Liver (tissue), 9 donors: ENCODE measurements around the gene ST8SIA1. TPM values are rescaled to one million over a fixed set of nuclear protein-coding genes. Genes with fewer than 3 reads are reported as not detected.

Source experiments
- DNase-seq: peaks from one replicate; pipeline ENCODE4 v3.0.0-alpha.2; 2017; ENCODE audit warnings: low spot score
- H3K27ac ChIP-seq, 2 donors: one replicate each; pipeline ENCODE4 v1.7.0; 2013; ENCODE audit warnings: inconsistent platforms in 2 of 2, low read length in 2 of 2, control low read depth in 1 of 2, low read depth in 1 of 2, mild to moderate bottlenecking in 1 of 2
- H3K27me3 ChIP-seq, 4 donors: one replicate each; pipeline versions ENCODE4 v1.6.1 to v1.7.0; 2013; ENCODE audit warnings: low read length in 3 of 4, inconsistent platforms in 1 of 4, mild to moderate bottlenecking in 1 of 4, moderate library complexity in 1 of 4; ENCODE audit not compliant: control insufficient read depth in 4 of 4, insufficient read depth in 4 of 4
- H3K36me3 ChIP-seq, 4 donors: one replicate each; pipeline versions ENCODE4 v1.6.1 to v1.7.0; 2013; ENCODE audit warnings: low read length in 3 of 4, mild to moderate bottlenecking in 3 of 4, low read depth in 1 of 4, moderate library complexity in 1 of 4; ENCODE audit not compliant: control insufficient read depth in 4 of 4, insufficient read depth in 3 of 4
- H3K4me1 ChIP-seq, 4 donors: one replicate each; pipeline versions ENCODE4 v1.6.1 to v1.7.0; 2013; ENCODE audit warnings: low read length in 3 of 4, mild to moderate bottlenecking in 3 of 4, moderate library complexity in 1 of 4; ENCODE audit not compliant: control insufficient read depth in 4 of 4, insufficient read depth in 4 of 4
- H3K4me3 ChIP-seq, 3 donors: one replicate each; pipeline versions ENCODE4 v1.6.1 to v1.7.0; 2013; ENCODE audit warnings: low read length in 3 of 3, control low read depth in 1 of 3, low read depth in 1 of 3, mild to moderate bottlenecking in 1 of 3
- H3K9ac ChIP-seq, 2 donors: one replicate each; pipeline ENCODE4 v1.7.0; 2013; ENCODE audit warnings: low read length in 2 of 2, mild to moderate bottlenecking in 2 of 2, moderate library complexity in 2 of 2, control low read depth in 1 of 2, low read depth in 1 of 2
- H3K9me3 ChIP-seq, 4 donors: one replicate each; pipeline versions ENCODE4 v1.6.1 to v1.7.0; 2013; ENCODE audit warnings: low read length in 3 of 4; ENCODE audit not compliant: control insufficient read depth in 4 of 4
- FOXA1 ChIP-seq: IDR thresholded peaks from 2 replicates; pipeline ENCODE4 v1.6.1; 2016; ENCODE audit warnings: antibody characterized with exemption
- FOXA2 ChIP-seq: IDR thresholded peaks from 2 replicates; pipeline ENCODE4 v1.6.1; 2016; ENCODE audit warnings: antibody characterized with exemption
- GABPA ChIP-seq, 2 donors: IDR thresholded peaks in 1 of 2; conservative IDR thresholded peaks in 1 of 2; 2 replicates each; pipeline ENCODE4 v1.6.1; 2016; ENCODE audit warnings: antibody characterized with exemption in 2 of 2, mild to moderate bottlenecking in 1 of 2, moderate library complexity in 1 of 2
- HNF4A ChIP-seq, 2 donors: conservative IDR thresholded peaks; 2 replicates each; pipeline ENCODE4 v1.6.1; 2016; ENCODE audit warnings: antibody characterized with exemption in 2 of 2, mild to moderate bottlenecking in 2 of 2
- HNF4G ChIP-seq: IDR thresholded peaks from 2 replicates; pipeline ENCODE4 v1.6.1; 2016; ENCODE audit warnings: antibody characterized with exemption
- JUND ChIP-seq, 2 donors: IDR thresholded peaks; 2 replicates each; pipeline ENCODE4 v1.6.1; 2016; ENCODE audit warnings: antibody characterized with exemption in 2 of 2
- NR2F2 ChIP-seq: IDR thresholded peaks from 2 replicates; pipeline ENCODE4 v1.6.1; 2016; ENCODE audit warnings: antibody characterized with exemption
- RAD21 ChIP-seq, 2 donors: IDR thresholded peaks; 2 replicates each; pipeline ENCODE4 v1.6.1; 2016; ENCODE audit warnings: antibody characterized with exemption in 2 of 2, mild to moderate bottlenecking in 2 of 2
- RXRA ChIP-seq, 2 donors: IDR thresholded peaks; 2 replicates each; pipeline ENCODE4 v1.6.1; 2017 to 2018; ENCODE audit warnings: antibody characterized with exemption in 2 of 2, mild to moderate bottlenecking in 1 of 2
- SP1 ChIP-seq: IDR thresholded peaks from 2 replicates; pipeline ENCODE4 v1.6.1; 2018; ENCODE audit warnings: antibody characterized with exemption, mild to moderate bottlenecking
- TAF1 ChIP-seq: conservative IDR thresholded peaks from 2 replicates; pipeline ENCODE4 v1.6.1; 2016; ENCODE audit warnings: antibody characterized with exemption, mild to moderate bottlenecking
- YY1 ChIP-seq: IDR thresholded peaks from 2 replicates; pipeline ENCODE4 v1.6.1; 2016; ENCODE audit warnings: antibody characterized with exemption, mild to moderate bottlenecking
- WGBS: extraction: QIAGEN DNeasy Blood & Tissue Kit; methylation state at CpG from one replicate; pipeline ENCODE4 v1.1.7; 2013; 5-methylcytosine and 5-hydroxymethylcytosine counted together
- polyA plus RNA-seq, 2 donors: library from polyadenylated mRNA; stranded (reverse) in 1 of 2; unstranded in 1 of 2; fragments of 200-250 nt in 1 of 2; fragments of >200 nt in 1 of 2; fragmentation: Nextera tagmentation in 1 of 2; extraction: Ambion mirVana in 1 of 2; gene quantifications; one replicate each; pipeline versions ENCODE4 v1.2.1 to v1.2.3, GENCODE V29; 2013 to 2015
- total RNA-seq, 2 donors: library from RNA; depleted of rRNA; stranded (reverse); fragments of >200 nt; gene quantifications; one replicate each; pipeline ENCODE4 v1.2.3, GENCODE V29; 2014
- TF ChIP-seq, protein P1 (sequence below): IDR thresholded peaks from 2 replicates; pipeline ENCODE4 v1.6.1; 2016; ENCODE audit warnings: antibody characterized with exemption
- TF ChIP-seq, protein P2 (sequence below): IDR thresholded peaks from 2 replicates; pipeline ENCODE4 v1.6.1; 2016; ENCODE audit warnings: antibody characterized with exemption, mild to moderate bottlenecking
- TF ChIP-seq, protein P3 (sequence below): IDR thresholded peaks from 2 replicates; pipeline ENCODE4 v1.6.1; 2016; ENCODE audit warnings: antibody characterized with exemption
- donor health status: healthy.
- donor health status: healthy.
- donor health status: healthy.
- donor health status: healthy.
- donor health status: healthy.

Gene ST8SIA1
- total and polyA plus RNA-seq, 4 donors, result 0.02 to 1.0 (median 0.17) TPM; not detected in 1

DNA sequence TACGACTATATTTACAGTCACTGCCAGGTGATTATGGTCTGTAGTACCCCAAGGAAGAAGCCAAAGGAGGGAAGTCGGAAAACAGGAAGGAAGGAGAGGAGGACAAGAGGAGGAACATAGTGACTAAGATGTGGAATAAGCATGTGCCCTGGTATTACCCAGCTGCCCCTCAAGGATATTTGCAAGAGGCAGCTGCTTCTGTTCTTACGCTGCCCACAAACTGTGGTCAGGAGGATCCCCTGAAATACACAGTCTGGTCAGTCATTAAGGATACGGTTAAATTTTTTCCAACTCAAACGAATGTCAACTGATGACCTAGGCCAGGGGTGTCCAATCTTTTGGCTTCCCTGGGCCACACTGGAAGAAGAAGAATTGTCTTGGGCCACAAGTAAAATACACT lies 162.0 kb downstream of the ST8SIA1 start:
- TF ChIP-seq RXRA (IDR thresholded peaks at IDR 0.05) (no peak), FOXA1 (no peak), HNF4G (no peak)
- TF ChIP-seq, protein P1, sequence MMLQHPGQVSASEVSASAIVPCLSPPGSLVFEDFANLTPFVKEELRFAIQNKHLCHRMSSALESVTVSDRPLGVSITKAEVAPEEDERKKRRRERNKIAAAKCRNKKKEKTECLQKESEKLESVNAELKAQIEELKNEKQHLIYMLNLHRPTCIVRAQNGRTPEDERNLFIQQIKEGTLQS, result no peak
- Histone ChIP-seq H3K27ac (no peak overlapping the region), H3K36me3 (no peaks in the 10 kb centered on the region), H3K9me3 (no peaks in the 10 kb centered on the region), H3K27me3 (no peaks in the 10 kb centered on the region), H3K4me3 (no peak overlapping the region), H3K4me1 (no peaks in the 10 kb centered on the region), H3K9ac (no peak overlapping the region)
- 71% methylated on average over 5 of the region's 5 CpGs for WGBS
- DNase-seq, result no peak

DNA sequence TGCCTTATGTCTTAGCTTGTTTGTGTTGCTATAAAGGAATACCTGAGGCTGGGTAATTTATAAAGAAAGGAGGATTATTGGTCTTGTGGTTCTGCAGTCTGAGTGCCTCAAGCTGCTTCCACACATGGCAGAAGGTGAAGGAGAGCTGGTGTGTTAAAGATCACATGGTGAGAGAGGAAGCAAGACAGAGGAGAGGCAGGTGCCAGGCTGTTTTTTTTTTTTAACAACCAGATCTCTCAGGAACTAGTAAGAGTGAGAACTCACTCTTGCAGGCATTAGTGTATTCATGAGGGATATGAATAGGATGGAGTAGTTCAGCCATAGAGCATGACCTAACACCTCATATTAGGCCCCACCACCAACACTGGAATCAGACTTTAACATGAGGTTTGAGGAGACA lies 165.1 kb downstream of the ST8SIA1 start:
- peaks cover 0 to 3% (median 0%) of the 10 kb centered on the region in 4 donors for H3K27me3 ChIP-seq
- H3K4me3 ChIP-seq, result no peak overlapping the region
- no peaks in the 10 kb centered on the region for H3K36me3 ChIP-seq
- no peak for TF ChIP-seq YY1
- TF ChIP-seq TAF1, result no peak
- TF ChIP-seq FOXA1, result no peak
- no peak for TF ChIP-seq SP1
- TF ChIP-seq, protein P2, sequence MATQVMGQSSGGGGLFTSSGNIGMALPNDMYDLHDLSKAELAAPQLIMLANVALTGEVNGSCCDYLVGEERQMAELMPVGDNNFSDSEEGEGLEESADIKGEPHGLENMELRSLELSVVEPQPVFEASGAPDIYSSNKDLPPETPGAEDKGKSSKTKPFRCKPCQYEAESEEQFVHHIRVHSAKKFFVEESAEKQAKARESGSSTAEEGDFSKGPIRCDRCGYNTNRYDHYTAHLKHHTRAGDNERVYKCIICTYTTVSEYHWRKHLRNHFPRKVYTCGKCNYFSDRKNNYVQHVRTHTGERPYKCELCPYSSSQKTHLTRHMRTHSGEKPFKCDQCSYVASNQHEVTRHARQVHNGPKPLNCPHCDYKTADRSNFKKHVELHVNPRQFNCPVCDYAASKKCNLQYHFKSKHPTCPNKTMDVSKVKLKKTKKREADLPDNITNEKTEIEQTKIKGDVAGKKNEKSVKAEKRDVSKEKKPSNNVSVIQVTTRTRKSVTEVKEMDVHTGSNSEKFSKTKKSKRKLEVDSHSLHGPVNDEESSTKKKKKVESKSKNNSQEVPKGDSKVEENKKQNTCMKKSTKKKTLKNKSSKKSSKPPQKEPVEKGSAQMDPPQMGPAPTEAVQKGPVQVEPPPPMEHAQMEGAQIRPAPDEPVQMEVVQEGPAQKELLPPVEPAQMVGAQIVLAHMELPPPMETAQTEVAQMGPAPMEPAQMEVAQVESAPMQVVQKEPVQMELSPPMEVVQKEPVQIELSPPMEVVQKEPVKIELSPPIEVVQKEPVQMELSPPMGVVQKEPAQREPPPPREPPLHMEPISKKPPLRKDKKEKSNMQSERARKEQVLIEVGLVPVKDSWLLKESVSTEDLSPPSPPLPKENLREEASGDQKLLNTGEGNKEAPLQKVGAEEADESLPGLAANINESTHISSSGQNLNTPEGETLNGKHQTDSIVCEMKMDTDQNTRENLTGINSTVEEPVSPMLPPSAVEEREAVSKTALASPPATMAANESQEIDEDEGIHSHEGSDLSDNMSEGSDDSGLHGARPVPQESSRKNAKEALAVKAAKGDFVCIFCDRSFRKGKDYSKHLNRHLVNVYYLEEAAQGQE, result no peak
- TF ChIP-seq HNF4A (conservative IDR thresholded peaks at IDR 0.05), result no peak
- no peak for TF ChIP-seq NR2F2
- TF ChIP-seq, protein P1, result no peak
- no peak for TF ChIP-seq RXRA (IDR thresholded peaks at IDR 0.05)
- TF ChIP-seq HNF4G, result no peak
- no peak for TF ChIP-seq RAD21 (IDR thresholded peaks at IDR 0.05)
- no peak for TF ChIP-seq FOXA2
- TF ChIP-seq JUND (IDR thresholded peaks at IDR 0.05), result no peak
- TF ChIP-seq, protein P3, sequence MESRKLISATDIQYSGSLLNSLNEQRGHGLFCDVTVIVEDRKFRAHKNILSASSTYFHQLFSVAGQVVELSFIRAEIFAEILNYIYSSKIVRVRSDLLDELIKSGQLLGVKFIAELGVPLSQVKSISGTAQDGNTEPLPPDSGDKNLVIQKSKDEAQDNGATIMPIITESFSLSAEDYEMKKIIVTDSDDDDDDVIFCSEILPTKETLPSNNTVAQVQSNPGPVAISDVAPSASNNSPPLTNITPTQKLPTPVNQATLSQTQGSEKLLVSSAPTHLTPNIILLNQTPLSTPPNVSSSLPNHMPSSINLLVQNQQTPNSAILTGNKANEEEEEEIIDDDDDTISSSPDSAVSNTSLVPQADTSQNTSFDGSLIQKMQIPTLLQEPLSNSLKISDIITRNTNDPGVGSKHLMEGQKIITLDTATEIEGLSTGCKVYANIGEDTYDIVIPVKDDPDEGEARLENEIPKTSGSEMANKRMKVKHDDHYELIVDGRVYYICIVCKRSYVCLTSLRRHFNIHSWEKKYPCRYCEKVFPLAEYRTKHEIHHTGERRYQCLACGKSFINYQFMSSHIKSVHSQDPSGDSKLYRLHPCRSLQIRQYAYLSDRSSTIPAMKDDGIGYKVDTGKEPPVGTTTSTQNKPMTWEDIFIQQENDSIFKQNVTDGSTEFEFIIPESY, result no peak
- TF ChIP-seq GABPA (IDR thresholded peaks at IDR 0.05 in 1 of 2, conservative IDR thresholded peaks at IDR 0.05 in 1 of 2), result no peak
- H3K27ac ChIP-seq, result no peak overlapping the region
- DNase-seq, result no peak
- no peaks in the 10 kb centered on the region for H3K4me1 ChIP-seq
- H3K9ac ChIP-seq, result no peak overlapping the region
- no peaks in the 10 kb centered on the region for H3K9me3 ChIP-seq
